ENCODE results near the gene COL5A1.
"Not testable (repeated sequence)": the region's sequence is repeated elsewhere in the genome, so short reads cannot be mapped to it uniquely, and the experiment has no call there.

The COL5A1 gene

DNA sequence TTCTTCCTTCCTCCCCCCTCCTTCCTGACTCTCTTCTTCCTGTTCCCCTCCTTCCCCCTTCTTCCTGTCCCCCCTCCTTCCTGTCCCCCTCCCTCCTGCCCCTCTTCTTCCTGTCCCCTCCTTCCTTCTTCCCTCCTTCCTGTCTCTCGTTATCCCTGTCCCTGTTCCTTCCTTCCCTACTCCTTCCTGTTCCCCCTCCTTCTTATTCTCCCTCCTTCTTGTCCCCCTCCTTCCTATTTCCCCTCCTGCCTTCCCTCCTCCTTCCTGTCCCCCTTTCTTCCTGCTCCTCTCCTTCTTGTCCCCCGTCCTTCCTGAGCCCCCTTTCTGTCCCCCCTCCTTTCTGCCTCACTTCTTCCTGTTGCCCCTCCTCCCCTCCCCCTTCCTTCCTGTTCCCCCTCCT is 70.6 kb downstream of the COL5A1 start:
- no peak for DNase-seq

DNA sequence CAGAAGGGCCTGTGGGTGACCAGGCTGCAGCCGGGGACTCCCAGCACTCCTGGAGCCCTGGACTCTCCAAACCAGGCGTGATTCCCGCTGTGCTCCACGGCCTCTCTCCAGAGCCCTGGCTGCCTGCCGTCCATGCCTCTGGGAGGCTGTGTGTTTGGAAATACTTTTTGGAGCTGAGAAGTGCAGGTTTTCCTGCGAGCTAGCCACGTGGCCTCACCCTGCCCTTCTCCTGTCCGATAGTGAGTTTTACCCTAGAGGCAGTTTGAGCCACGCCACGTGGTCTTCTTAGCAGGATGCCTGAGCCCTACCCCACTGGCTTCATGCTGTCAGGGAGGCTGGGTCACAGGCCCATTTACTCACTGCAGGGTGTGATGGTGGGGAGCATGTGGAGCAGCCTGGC is 71.3 kb downstream of the COL5A1 start:
- no peak for DNase-seq

DNA sequence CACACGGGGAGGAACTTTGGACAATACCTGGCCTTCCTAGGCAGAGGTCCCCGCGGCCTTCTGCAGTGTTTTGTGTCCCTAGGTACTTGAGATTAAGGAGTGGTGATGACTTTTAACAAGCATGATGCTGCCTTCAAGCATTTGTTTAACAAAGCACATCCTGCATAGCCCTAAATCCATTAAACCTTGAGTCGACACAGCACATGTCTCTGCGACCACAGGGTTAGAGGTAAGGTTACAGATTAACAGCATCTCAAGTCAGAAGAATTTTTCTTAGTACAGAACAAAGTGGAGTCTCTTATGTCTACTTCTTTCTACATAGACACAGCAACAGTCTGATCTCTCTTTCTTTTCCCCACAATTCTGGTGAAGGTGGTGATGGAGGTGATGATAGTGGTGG is 73.9 kb downstream of the COL5A1 start:
- not testable (repeated sequence) for DNase-seq

DNA sequence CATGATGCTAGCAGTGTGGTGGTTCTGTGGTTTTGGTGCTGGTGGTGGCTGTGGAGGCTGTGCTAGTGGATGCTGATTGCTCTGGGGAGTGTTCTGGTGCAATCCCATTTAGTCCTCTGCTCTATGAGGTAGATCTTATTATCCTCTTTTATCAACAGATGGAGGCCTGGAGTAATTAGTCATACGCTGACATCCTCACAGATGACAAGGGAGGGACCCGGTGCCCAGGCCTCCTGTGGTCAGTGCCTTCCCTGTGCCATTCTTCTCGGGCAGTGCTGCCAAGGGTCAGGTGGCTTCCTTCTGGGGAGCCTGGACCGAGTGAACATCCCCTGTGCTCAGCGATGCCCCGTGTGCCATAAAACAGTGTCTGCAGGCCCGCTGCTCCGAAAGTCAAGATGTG is 74.5 kb downstream of the COL5A1 start:
- peak; percentile 23 for DNase-seq

DNA sequence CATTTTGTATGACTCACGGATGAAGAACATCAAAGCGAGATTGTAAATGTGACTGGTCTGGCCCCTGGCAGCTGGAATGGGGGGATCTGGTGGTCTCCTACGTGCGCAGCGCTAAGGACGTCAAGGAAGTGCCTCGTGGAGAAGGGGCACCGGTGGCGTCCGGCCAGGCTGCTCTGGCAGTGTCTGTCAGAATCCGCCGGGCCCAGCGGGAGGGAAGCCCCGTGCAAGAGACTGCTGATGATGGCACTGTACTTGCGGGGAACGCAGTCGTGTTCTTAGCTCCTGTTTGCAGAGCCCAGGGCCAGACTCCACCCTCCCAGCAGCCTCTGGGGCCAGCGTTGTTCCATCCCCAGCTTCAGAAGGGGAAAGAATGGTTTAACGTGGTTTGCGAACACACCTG is 75.5 kb downstream of the COL5A1 start:
- DNase-seq, result no peak

DNA sequence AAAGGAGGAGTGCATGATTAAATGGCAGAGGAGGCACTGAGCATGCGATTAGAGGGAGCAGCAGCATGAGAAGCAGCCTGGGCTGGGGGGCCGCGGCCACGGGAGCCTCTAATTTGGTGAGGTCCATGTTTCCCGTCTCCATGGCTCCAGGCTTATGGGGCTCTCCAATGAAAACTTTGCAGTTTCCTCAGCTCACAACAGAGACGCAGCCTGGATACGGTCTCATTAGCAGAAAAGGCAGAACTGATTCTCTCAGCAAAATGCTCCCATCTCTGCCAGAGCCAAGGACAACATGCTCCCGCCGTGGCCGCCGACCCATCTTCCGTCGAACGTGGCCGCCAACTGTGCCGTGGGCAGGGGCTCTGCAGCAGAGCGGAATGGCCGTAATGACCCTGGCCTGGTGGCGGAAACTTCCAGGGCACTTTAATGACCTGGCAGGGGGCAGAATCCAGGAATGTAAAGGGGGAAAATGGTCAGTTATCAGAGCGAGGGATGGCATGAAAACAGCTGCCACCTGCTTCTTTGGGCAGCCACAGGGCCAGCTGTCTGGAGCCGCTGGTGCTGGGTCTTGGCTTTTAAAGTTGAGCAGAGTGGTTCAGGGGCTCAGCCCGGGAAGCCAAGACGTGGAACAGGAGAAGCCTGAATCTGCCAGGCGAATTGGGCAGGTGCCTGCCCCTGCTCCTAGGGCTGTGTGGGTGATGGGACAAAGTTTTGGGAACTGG is 76.5 kb downstream of the COL5A1 start:
- no peak for DNase-seq

DNA sequence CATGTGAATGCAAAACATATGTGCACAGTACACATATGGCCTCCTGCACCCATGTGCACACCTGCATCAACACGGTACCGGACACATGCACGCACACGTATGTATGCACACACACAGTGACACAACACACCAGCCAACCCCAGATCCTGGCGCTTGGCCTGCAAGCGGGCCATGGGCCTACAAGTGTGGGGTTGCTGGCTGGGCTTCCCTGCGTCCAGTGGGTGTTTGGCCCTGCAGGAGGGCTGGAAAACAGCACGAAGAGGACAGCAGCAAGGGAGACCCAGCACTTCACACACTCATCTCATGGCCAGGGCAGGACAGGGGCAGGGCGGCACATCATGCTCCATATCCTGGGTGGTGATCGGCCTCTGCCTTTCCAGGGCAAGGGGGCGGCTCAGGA is 77.7 kb downstream of the COL5A1 start:
- DNase-seq, result no peak

DNA sequence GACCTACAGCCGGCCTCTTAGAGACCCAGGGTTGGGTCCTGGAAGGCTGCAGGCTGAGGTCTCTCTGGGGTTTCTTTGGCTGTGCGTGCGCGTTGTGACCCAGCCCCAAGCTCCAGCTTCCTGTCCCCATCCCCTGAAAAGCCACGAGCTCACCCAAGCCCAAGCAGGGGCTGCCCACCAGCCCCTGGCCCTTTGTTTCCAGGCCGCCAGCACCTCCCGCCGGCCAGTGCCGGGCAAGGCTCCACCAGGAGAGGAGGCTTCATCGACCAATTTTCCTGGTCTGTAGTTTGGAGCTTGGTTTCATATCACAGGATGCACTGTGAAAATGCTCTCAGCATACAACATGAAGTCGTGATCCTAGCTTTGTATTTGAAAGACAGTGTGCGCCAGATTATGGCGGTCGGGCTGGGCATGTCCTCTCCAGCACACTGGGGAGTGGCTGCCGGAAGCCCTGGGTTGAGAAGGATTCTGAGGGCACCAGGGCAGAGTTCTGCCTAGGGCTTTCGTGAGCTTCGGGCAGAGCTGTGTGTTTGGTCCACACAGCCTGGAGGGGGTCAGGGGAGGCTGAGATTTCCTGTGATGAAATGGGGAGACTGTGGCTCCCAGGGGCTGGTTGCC is 78.6 kb downstream of the COL5A1 start:
- no peak for DNase-seq

DNA sequence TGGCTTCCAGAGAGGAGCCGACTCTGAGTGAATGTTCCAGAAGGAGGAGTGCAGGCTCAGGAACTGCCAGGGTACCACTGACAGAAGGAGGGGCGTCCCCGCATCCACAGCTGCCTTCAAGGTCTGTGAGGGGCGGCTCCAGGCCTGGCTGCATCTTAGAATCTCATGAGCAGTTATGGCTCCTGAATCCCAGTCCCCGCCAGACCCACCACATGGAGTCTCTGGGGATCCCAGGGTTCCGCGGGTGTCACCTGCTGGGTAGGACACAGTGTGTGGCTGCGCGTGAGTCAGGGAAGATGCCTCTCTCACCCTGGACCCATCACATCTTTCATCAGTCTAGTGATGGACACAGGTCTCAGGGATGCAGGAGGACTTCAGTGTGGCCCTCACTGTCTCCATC is 79.2 kb downstream of the COL5A1 start:
- no peak for DNase-seq

DNA sequence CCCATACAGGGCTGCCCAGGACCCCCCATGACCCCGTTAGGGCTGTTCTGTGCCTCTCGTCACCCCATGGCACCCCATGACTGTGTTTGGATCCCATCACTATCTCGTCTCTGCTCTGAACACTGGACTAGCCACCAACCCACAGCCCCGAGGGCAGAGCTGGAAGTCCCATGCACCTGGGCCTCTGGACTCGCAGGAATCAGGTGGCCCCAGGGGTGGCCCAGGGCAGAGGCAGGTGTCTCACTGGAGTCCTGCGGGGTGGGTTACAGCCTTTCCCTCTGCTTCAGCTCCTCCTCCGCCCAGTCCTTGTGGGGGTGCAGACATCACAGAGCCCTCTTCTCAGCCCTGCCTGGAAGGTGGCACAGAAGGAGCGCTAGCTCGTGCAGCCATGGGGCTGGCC is 79.7 kb downstream of the COL5A1 start:
- DNase-seq, result no peak

DNA sequence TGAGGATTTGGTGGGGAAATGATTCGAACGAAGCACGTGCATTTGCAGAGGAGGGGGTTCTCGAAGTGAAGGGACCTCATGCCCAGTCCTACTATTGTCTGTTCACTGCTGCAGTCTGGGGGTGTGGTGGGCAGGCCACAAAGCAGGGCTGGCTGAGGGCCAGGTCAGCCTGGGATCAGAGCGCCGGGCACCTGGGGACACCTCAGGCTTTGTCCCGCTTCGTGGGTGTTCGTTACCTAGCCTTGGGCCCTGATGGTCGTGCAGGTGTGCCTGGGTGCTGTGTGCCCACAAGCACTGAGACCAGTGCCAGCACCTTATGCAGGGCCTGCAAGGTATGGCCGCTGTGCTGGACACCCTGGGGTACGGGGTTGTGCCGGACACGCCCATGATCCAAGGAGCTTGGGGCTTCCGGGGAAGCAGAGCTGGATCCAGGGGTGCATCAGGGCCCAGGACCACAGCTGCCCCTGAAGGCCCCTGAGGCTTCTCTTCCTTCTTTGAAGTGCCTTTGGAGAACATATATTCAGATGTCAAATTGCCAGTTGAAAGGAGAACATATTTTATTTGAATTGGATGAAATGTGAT is 80.6 kb downstream of the COL5A1 start:
- no peak for DNase-seq

DNA sequence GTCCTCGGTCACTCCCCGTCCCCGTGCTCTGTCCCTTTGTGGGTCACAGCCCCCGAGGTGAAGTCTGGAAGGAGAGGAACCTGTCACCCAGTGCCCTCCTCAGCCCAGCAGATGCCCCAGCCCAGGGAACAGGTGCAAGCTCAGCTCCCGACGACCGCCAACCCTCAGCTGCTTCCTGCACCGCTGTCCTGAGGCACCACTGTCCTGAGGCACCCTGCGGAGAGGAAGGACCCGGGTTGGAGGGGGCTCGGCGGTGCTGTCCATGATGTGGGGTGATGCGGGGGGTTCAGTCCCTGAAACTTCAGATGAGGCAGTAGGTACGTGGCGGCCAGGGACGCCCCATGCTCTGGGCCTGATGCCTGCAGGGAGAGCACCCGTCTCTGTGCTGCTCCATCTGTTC is 81.4 kb downstream of the COL5A1 start:
- DNase-seq, result no peak

DNA sequence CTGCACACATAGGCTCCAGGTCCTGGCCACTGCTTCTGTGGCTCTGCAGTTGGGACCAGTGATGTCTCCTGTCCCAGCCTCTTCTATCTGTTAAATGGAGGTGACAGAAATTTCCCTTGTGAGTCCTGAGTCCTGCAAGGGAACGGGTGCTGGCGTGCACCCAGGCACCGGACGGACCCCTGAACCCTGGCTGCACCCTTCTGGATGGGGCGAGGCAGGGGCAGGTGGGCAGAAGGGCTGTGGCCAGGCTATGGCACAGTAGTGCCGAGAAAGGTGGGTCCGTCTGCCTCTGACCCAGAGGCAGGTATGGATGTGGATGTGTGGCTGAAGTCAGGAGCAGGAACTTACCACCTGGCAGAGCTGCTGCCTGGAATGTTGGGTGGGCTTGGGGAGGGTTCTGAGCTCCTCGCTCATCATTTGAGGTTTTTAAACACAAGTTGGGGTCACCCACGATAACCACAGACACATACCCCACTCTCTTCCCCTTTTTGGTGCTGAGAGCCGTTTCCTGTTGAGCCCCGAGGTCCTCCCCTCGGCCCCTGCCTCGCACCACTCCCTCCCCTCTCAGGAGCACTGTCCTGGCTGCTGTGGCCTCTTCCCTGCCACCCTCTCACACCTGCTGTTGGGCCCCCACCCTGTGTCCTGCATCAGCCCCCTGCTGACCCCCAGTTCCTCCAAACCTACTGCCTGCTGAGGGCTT is 82.0 kb downstream of the COL5A1 start:
- DNase-seq, result no peak

DNA sequence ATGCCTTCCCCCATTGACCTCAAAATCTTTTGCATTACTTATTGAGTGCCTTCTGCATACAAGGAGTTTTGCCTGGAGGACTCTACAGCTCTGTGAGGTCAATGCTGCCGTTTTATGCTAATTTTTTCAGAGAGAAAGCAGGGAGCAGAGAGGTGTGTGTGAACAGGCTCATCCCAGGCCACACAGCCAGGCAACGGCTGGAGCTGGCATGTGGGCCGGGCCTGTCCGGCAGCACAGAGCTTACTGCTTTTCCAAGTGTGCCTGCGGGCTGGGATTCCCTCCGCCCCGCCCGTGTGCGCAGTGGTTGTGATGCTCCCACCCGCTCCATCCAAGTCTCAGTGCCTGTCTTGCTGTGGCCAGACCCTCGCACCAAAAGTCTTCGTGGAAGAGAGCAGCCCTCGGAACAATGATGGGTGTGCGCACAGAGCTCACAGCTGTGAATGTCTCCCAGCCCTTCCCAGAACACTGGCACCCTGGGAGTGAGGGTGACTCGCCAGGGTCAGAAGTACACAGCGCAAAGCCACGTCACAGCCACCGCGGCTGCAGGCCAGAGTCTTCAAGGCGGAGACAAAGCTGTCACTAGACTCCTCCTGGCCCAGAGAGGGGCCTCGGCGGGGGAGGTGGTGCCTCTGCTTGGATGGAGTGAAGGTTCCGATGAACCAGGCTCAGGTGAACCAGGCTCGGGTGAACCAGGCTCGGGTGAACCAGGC is 82.8 kb downstream of the COL5A1 start:
- DNase-seq, result no peak

DNA sequence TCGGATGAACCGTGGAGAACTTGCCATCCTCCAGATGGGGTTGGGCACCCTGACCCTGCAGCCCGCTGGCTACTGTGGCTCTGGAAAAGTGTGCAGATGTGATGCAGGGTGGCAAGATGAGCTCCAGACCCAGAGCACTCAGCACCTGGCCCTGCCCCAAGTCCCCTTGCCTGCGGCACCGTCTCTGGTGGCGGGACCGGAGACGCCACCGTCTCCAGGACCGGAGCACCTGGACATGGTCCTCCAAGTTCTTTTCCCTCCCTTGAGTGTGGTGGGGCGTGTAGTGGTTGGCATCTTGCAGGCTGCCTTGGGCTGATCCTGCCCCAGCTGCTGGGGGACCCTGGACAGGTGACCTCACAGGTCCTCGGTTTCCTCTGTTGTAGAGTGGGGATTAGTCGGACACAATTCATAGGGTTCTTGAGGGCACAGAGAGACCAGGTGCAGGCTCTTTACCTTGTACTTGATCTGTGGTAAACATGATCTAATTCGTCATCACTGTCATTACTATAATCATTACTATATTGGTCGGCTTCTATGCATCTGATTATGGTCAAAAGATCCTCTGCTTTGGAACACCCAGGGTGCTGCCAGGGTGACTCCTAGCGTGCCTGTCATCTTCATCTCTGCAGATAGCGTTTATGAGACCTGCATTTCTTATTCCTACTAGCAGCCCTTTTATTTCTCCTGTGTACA is 83.5 kb downstream of the COL5A1 start:
- no peak for DNase-seq

DNA sequence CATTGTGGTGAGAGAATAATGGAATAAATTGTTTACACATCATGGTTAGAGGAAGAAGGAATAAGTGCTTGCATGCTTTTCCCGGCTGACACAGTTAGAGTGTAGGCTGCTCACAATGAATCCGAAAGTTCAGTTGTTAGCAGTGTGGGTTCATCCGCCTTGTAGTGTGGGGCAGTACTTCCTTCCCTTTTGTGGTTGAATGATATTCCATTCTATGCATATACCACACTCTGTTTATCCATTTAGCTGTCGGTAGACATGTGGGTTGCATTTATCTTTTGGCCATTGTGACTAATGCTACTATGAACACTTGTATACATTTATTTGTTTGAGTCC is 84.0 kb downstream of the COL5A1 start:
- DNase-seq, result no peak

DNA sequence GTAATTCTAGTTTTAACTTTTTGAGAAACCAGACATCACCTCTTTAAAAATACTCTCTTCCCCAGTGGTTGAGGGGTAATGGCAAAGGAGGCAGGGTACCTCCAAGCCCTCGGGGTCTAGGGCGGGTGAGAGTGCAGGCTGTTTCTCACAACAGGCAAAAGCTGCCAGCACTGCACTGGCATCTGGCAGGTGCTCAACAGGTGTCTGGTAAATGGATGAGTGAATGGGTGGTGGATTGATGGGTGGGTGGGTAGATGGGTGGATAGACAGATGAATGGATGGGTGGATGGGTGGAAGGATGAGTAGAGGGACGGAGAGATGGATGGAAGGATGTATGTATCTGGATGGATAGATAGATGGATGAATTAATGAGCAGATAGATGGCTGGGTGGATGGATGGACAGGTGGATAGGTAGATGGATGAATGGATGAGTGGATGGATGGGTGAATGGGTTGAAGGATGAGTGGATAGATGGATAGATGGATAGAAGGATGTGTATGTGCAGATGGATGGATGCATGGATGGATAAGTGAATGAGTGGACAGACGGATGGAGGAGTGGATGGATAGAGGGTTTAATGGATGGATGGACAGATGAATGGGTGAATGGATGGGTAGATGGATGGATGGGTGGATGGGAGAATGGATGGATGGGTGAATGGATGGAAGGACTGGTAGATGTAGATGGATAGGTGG is 84.6 kb downstream of the COL5A1 start:
- DNase-seq, result no peak

DNA sequence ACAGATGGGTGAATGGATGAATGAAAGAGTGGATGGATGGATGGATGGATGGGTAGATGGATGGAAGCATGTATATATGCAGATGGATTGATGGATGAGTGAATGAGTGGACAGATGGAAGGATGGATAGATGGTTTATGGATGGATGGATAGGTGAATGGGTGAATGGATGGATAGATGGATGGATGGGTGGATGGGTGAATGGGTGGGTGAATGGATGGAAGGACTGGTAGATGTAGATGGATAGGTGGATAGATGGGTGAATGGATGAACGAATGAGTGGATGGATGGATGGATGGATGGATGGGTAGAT is 85.1 kb downstream of the COL5A1 start:
- no peak for DNase-seq

DNA sequence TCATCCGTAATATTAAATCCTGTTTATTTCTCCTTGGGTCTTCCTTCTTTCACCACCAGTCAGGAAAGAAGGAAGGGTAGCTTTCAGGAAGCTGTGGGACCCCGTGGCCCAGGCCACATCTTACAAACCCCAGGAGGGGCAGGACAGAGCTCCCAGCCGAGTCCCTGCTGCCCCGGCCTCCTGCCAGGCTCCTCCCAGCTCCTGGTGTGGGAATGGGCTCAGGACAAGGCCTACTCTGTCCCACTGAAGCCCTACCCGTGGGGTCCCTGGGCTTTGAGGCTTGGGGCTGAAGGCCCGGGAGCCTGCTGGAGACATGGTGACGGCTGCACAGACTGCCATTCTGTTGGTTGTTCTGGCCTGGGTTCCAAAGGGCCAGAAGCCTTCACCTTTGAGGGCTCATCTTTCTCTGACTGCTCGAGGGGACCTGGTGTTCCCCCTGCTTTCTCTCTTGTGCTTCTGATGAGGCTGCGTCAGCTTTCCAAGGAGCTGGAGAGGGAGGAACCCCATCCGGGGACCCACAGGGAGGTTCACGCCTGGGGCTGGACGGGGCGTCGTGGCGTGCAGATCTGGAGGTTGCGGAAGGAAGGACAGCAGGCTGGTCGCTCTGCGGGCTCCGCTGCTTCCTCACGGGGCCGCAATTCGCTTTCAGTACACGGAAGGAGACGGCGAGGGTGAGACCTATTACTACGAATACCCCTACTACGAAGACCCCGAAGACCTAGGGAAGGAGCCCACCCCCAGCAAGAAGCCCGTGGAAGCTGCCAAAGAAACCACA is 86.6 kb downstream of the COL5A1 start:
- no peak for DNase-seq

DNA sequence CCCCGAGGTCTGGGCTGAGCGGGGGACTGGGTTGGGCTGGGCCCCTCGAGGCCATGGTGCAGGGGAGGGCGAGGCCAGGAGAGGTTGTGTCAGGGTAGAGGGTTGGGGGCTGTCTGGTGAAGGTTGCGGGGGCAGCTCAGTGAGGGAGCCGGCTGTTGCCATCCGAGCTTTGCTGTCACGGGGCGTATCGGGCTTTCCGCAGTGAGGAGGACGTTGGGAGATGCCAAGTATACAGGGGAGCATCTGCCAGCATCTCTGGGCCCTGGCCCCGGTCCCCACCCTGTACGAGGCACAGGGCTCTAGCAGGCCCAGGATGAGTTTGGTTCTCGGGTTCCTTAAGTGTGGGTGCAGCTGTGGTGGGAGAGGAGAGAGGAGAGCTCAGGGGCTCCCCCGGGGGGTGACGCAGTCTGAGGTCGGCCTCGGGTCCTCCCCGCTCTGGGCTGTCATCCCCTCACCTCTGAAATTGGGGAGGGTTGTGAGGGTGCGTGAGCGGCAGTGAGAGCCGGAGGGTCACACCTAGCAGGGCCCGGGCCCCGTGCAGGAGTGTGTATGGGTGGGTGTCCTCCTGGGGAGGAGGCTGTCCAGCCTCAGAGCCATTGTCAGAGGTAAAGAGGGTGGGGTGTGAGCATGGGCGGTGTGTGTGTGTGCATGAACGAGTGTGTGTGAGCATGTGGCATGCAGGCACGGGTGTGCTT is 87.3 kb downstream of the COL5A1 start:
- no peak for DNase-seq

Measured in fibroblast of skin of scalp (primary cell).